Omental fat pad (tissue), 4 donors: ENCODE measurements around the gene CPLX1. TPM values are rescaled to one million over a fixed set of nuclear protein-coding genes. Genes with fewer than 3 reads are reported as not detected.

ENCODE experiments used
- ATAC-seq: fragments of 150-250 bp; one replicate; pipeline ENCODE4 v1.9.1; 2016; ENCODE audit warnings: mild to moderate bottlenecking, moderate library complexity; ENCODE audit not compliant: low FRiP score
- DNase-seq: peaks from one replicate; pipeline ENCODE4 v3.0.0-alpha.2; 2019; ENCODE audit warnings: low spot score
- CTCF ChIP-seq, 3 donors: fragments of 450-650 bp; IDR thresholded peaks; one replicate each; pipeline ENCODE4 v1.5.1; 2016 to 2017; ENCODE audit warnings: antibody characterized with exemption in 3 of 3, mild to moderate bottlenecking in 3 of 3, moderate library complexity in 2 of 3
- total RNA-seq, 4 donors: library from RNA; depleted of rRNA; stranded (reverse); fragments of >200 nt; gene quantifications; one replicate each; pipeline ENCODE4 v1.1.0, GENCODE V29; 2016

Gene CPLX1
- total RNA-seq, 4 donors from 2014 or later = 1.1 to 2.0 (median 1.9) TPM; not detected in 1

GRCh38 chr4:792626-793092, 33.3 kb downstream of the CPLX1 start:
- no peak for TF ChIP-seq CTCF (IDR thresholded peaks at IDR 0.05)
- DNase-seq = no peak
- ATAC-seq = no peak

- no peak for TF ChIP-seq CTCF (IDR thresholded peaks at IDR 0.05)
- ATAC-seq (peak; percentile 43), DNase-seq (no peak)
Observed at GRCh38 chr4:791898-792625, 33.9 kb downstream of the CPLX1 start.

GRCh38 chr4:791252-791897, 34.6 kb downstream of the CPLX1 start:
- ATAC-seq (no peak), DNase-seq (no peak)
- TF ChIP-seq CTCF (IDR thresholded peaks at IDR 0.05) = no peak

GRCh38 chr4:790466-790820, 35.5 kb downstream of the CPLX1 start:
- ATAC-seq (no peak), DNase-seq (no peak)
- TF ChIP-seq CTCF (IDR thresholded peaks at IDR 0.05) = no peak

- no peak for DNase-seq
- no peak for ATAC-seq
- TF ChIP-seq CTCF (IDR thresholded peaks at IDR 0.05) = no peak
Observed at GRCh38 chr4:789571-790465, 36.1 kb downstream of the CPLX1 start.

- no peak for TF ChIP-seq CTCF (IDR thresholded peaks at IDR 0.05)
- ATAC-seq = no peak
- no peak for DNase-seq
Observed at GRCh38 chr4:788636-789297, 37.2 kb downstream of the CPLX1 start.
